GM23338 (cell line): ENCODE measurements around the gene USP15. TPM values are rescaled to one million over a fixed set of nuclear protein-coding genes. Genes with fewer than 3 reads are reported as not detected.

ENCODE experiments used
- ATAC-seq: fragments of 200-7000 bp; cut with Tn5 transposase; 3 replicates; pipeline ENCODE4 v1.9.1; 2020
- DNase-seq: peaks from one replicate; pipeline ENCODE4 v3.0.0-alpha.2; 2015; ENCODE audit warnings: low spot score
- H2AFZ ChIP-seq: fragments of 200-600 bp; sonication (generic); 2 replicates; pipeline ENCODE4 v1.8.0; 2016; ENCODE audit warnings: antibody characterized with exemption, mild to moderate bottlenecking, moderate library complexity
- H3F3A ChIP-seq: fragments of 200-600 bp; sonication (generic); replicated peaks from 2 replicates; pipeline ENCODE4 v1.8.0; 2017; ENCODE audit warnings: antibody characterized with exemption, mixed run types, low read depth
- H3K27ac ChIP-seq: fragments of 200-600 bp; sonication (generic); 2 replicates; pipeline ENCODE4 v1.6.1; 2016; ENCODE audit warnings: low read depth
- H3K27me3 ChIP-seq: fragments of 200-600 bp; sonication (generic); 2 replicates; pipeline ENCODE4 v1.8.0; 2016; ENCODE audit warnings: mild to moderate bottlenecking, mixed run types, moderate library complexity; ENCODE audit not compliant: insufficient read depth
- H3K36me3 ChIP-seq: fragments of 200-600 bp; sonication (generic); 2 replicates; pipeline ENCODE4 v1.8.0; 2016; ENCODE audit warnings: mild to moderate bottlenecking; ENCODE audit not compliant: insufficient read depth
- H3K4me1 ChIP-seq: fragments of 200-600 bp; sonication (generic); 2 replicates; pipeline ENCODE4 v1.8.0; 2016; ENCODE audit warnings: mild to moderate bottlenecking, moderate library complexity; ENCODE audit not compliant: insufficient read depth
- H3K4me2 ChIP-seq: fragments of 200-600 bp; sonication (generic); 2 replicates; pipeline ENCODE4 v1.7.1; 2017; ENCODE audit warnings: mixed run types
- H3K4me3 ChIP-seq: fragments of 200-600 bp; sonication (generic); 2 replicates; pipeline ENCODE4 v1.6.1; 2016; ENCODE audit warnings: mixed run types
- H3K79me2 ChIP-seq: fragments of 200-600 bp; sonication (generic); replicated peaks from 2 replicates; pipeline ENCODE4 v1.8.0; 2017; ENCODE audit warnings: mild to moderate bottlenecking; ENCODE audit not compliant: insufficient read depth
- H3K9me2 ChIP-seq: fragments of 200-600 bp; sonication (generic); 2 replicates; pipeline ENCODE4 v1.8.0; 2017; ENCODE audit not compliant: insufficient read depth
- H4K20me1 ChIP-seq: fragments of 200-600 bp; sonication (generic); replicated peaks from 2 replicates; pipeline ENCODE4 v1.8.0; 2017; ENCODE audit warnings: mild to moderate bottlenecking; ENCODE audit not compliant: insufficient read depth
- H3K27ac Mint-ChIP-seq: 2 replicates; pipeline ENCODE4 v1.8.0; 2020; ENCODE audit warnings: inconsistent platforms, mild to moderate bottlenecking, moderate library complexity, mixed read lengths
- H3K27me3 Mint-ChIP-seq: 3 replicates; pipeline ENCODE4 v1.8.0; 2022; ENCODE audit warnings: low read depth, mild to moderate bottlenecking, moderate library complexity, mixed read lengths, inconsistent platforms; ENCODE audit not compliant: insufficient read depth, poor library complexity
- H3K36me3 Mint-ChIP-seq: 3 replicates; pipeline ENCODE4 v1.8.0; 2021; ENCODE audit warnings: low read depth, mild to moderate bottlenecking, inconsistent platforms, moderate library complexity, mixed read lengths
- H3K4me1 Mint-ChIP-seq: 3 replicates; pipeline ENCODE4 v1.8.0; 2020; ENCODE audit warnings: mild to moderate bottlenecking, inconsistent platforms, mixed read lengths
- H3K4me3 Mint-ChIP-seq: 3 replicates; pipeline ENCODE4 v1.8.0; 2021; ENCODE audit warnings: moderate library complexity, mild to moderate bottlenecking, inconsistent platforms, mixed read lengths
- H3K9me3 Mint-ChIP-seq: 3 replicates; pipeline ENCODE4 v1.8.0; 2020; ENCODE audit warnings: moderate library complexity, mild to moderate bottlenecking, inconsistent platforms, mixed read lengths
- CREB1 ChIP-seq: fragments of 250-450 bp; sonication (Bioruptor Pico); IDR thresholded peaks from 2 replicates; pipeline ENCODE4 v1.5.0; 2020; ENCODE audit warnings: low read depth, mild to moderate bottlenecking, moderate library complexity
- CTCF ChIP-seq, 2 experiments: fragments of 200-600 bp in 1 of 2; sonication (generic) in 1 of 2; conservative IDR thresholded peaks; 2 replicates each; pipeline versions ENCODE4 v1.5.1 to v1.6.1; 2016 to 2017; ENCODE audit warnings: antibody characterized with exemption in 2 of 2, low read depth in 2 of 2, mild to moderate bottlenecking in 2 of 2, moderate library complexity in 1 of 2
- NANOG ChIP-seq: IDR thresholded peaks from 2 replicates; pipeline ENCODE4 v1.6.1; 2016; ENCODE audit warnings: antibody characterized with exemption, borderline replicate concordance
- POLR2AphosphoS5 ChIP-seq: IDR thresholded peaks from 2 replicates; pipeline ENCODE4 v1.6.1; 2016; ENCODE audit warnings: antibody characterized with exemption, low read depth
- REST ChIP-seq: IDR thresholded peaks from one replicate; pipeline ENCODE4 v1.6.1; 2018; ENCODE audit warnings: antibody characterized with exemption; ENCODE audit not compliant: unreplicated experiment
- STAT1 ChIP-seq: IDR thresholded peaks from one replicate; pipeline ENCODE4 v1.6.1; 2016; ENCODE audit warnings: antibody characterized with exemption; ENCODE audit not compliant: unreplicated experiment
- ZNF114 ChIP-seq: fragments of 250-450 bp; sonication (Bioruptor Pico); IDR thresholded peaks from 2 replicates; pipeline ENCODE4 v1.5.0; 2020; ENCODE audit warnings: mild to moderate bottlenecking, moderate library complexity
- ZNF331 ChIP-seq: fragments of 250-450 bp; sonication (Bioruptor Pico); IDR thresholded peaks from 2 replicates; pipeline ENCODE4 v1.5.0; 2020; ENCODE audit warnings: low read depth, mild to moderate bottlenecking, moderate library complexity
- polyA plus RNA-seq: library from polyadenylated mRNA; unstranded; fragments of >200 nt; fragmentation: Nextera tagmentation; extraction: Ambion mirVana; gene quantifications from 2 replicates; pipeline ENCODE4 v1.2.1, GENCODE V29; 2016
- total RNA-seq: library from RNA; depleted of rRNA; stranded (reverse); fragments of >200 nt; shearing (Covaris generic); gene quantifications from 2 replicates; pipeline ENCODE4 v1.2.3, GENCODE V29; 2014
- TF ChIP-seq, protein P1 (sequence below): IDR thresholded peaks from 2 replicates; pipeline ENCODE4 v1.6.1; 2016; ENCODE audit warnings: antibody characterized with exemption
- TF ChIP-seq, protein P2 (sequence below): fragments of 250-450 bp; sonication (Bioruptor Pico); IDR thresholded peaks from 2 replicates; pipeline ENCODE4 v1.5.0; 2020; ENCODE audit warnings: mild to moderate bottlenecking, moderate library complexity

Gene USP15
- total and polyA plus RNA-seq, 2 experiments from 2014 or later = 29.5 to 60.3 TPM

GRCh38 chr12:62224601-62225000, 35.6 kb upstream of the USP15 start (continued):
- TF ChIP-seq, protein P1, sequence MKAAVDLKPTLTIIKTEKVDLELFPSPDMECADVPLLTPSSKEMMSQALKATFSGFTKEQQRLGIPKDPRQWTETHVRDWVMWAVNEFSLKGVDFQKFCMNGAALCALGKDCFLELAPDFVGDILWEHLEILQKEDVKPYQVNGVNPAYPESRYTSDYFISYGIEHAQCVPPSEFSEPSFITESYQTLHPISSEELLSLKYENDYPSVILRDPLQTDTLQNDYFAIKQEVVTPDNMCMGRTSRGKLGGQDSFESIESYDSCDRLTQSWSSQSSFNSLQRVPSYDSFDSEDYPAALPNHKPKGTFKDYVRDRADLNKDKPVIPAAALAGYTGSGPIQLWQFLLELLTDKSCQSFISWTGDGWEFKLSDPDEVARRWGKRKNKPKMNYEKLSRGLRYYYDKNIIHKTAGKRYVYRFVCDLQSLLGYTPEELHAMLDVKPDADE = no peak
- TF ChIP-seq STAT1 (no peak), POLR2AphosphoS5 (no peak), ZNF331 (CRISPR knock-in tag) (no peak), REST (no peak)

DNA sequence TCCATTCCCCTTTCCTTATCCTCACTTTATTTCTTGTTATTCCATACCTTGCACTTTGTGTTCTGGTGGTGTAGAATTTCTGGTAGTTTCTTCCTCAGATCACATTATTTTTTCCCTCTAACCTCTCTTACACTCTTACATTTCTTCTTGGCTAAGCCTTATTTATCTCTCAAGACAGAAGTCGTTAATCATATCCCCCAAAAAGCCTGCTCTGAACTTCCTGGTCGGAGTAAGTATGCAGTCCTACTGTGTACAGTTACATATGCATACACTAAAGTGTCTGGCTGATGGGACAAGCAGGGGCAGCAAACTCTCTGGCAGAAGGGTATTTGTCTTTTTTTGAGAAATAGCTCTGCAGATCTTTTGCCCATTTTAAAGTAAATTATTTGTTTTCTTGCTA, 33.1 kb upstream of the USP15 start:
- Histone ChIP-seq H3K79me2 (no peaks in the 10 kb centered on the region), H3K27ac (no peak overlapping the region), H3K4me1 (no peaks in the 10 kb centered on the region), H4K20me1 (no peaks in the 10 kb centered on the region), H3K36me3 (no peaks in the 10 kb centered on the region), H3K4me3 (no peak overlapping the region), H3F3A (no peaks in the 10 kb centered on the region), H3K9me2 (no peaks in the 10 kb centered on the region), H3K4me2 (no peak overlapping the region), H2AFZ (no peak overlapping the region), H3K27me3 (no peaks in the 10 kb centered on the region)
- DNase-seq = no peak
- no peaks in the 10 kb centered on the region for H3K27me3 Mint-ChIP-seq
- H3K4me3 Mint-ChIP-seq = no peak overlapping the region
- H3K4me1 Mint-ChIP-seq = no peaks in the 10 kb centered on the region
- H3K36me3 Mint-ChIP-seq = no peaks in the 10 kb centered on the region
- no peak for ATAC-seq
- H3K9me3 Mint-ChIP-seq = no peaks in the 10 kb centered on the region
- H3K27ac Mint-ChIP-seq = no peak overlapping the region
- TF ChIP-seq NANOG = no peak
- TF ChIP-seq CTCF (conservative IDR thresholded peaks at IDR 0.05; ENCODE audit: low read depth in 2 of 2) = no peak
- TF ChIP-seq, protein P2, sequence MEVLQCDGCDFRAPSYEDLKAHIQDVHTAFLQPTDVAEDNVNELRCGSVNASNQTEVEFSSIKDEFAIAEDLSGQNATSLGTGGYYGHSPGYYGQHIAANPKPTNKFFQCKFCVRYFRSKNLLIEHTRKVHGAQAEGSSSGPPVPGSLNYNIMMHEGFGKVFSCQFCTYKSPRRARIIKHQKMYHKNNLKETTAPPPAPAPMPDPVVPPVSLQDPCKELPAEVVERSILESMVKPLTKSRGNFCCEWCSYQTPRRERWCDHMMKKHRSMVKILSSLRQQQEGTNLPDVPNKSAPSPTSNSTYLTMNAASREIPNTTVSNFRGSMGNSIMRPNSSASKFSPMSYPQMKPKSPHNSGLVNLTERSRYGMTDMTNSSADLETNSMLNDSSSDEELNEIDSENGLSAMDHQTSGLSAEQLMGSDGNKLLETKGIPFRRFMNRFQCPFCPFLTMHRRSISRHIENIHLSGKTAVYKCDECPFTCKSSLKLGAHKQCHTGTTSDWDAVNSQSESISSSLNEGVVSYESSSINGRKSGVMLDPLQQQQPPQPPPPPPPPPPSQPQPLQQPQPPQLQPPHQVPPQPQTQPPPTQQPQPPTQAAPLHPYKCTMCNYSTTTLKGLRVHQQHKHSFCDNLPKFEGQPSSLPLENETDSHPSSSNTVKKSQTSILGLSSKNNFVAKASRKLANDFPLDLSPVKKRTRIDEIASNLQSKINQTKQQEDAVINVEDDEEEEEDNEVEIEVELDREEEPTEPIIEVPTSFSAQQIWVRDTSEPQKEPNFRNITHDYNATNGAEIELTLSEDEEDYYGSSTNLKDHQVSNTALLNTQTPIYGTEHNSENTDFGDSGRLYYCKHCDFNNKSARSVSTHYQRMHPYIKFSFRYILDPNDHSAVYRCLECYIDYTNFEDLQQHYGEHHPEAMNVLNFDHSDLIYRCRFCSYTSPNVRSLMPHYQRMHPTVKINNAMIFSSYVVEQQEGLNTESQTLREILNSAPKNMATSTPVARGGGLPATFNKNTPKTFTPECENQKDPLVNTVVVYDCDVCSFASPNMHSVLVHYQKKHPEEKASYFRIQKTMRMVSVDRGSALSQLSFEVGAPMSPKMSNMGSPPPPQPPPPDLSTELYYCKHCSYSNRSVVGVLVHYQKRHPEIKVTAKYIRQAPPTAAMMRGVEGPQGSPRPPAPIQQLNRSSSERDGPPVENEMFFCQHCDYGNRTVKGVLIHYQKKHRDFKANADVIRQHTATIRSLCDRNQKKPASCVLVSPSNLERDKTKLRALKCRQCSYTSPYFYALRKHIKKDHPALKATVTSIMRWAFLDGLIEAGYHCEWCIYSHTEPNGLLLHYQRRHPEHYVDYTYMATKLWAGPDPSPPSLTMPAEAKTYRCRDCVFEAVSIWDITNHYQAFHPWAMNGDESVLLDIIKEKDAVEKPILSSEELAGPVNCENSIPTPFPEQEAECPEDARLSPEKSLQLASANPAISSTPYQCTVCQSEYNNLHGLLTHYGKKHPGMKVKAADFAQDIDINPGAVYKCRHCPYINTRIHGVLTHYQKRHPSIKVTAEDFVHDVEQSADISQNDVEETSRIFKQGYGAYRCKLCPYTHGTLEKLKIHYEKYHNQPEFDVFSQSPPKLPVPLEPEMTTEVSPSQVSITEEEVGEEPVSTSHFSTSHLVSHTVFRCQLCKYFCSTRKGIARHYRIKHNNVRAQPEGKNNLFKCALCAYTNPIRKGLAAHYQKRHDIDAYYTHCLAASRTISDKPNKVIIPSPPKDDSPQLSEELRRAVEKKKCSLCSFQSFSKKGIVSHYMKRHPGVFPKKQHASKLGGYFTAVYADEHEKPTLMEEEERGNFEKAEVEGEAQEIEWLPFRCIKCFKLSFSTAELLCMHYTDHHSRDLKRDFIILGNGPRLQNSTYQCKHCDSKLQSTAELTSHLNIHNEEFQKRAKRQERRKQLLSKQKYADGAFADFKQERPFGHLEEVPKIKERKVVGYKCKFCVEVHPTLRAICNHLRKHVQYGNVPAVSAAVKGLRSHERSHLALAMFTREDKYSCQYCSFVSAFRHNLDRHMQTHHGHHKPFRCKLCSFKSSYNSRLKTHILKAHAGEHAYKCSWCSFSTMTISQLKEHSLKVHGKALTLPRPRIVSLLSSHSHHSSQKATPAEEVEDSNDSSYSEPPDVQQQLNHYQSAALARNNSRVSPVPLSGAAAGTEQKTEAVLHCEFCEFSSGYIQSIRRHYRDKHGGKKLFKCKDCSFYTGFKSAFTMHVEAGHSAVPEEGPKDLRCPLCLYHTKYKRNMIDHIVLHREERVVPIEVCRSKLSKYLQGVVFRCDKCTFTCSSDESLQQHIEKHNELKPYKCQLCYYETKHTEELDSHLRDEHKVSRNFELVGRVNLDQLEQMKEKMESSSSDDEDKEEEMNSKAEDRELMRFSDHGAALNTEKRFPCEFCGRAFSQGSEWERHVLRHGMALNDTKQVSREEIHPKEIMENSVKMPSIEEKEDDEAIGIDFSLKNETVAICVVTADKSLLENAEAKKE (CRISPR knock-in tag) = no peak
- TF ChIP-seq, protein P1 = no peak
- TF ChIP-seq ZNF114 = no peak
- no peak for TF ChIP-seq CREB1 (CRISPR knock-in tag)
